Measurements from ENCODE around the gene CYP27B1. TPM values are rescaled to one million over a fixed set of nuclear protein-coding genes. Genes with fewer than 3 reads are reported as not detected.
A peak's percentile ranks its signal among the peaks of the same experiment; 100 is the strongest.

The CYP27B1 gene
- total RNA-seq, 1 experiment from 2014 or later, result 1.8 TPM

DNA sequence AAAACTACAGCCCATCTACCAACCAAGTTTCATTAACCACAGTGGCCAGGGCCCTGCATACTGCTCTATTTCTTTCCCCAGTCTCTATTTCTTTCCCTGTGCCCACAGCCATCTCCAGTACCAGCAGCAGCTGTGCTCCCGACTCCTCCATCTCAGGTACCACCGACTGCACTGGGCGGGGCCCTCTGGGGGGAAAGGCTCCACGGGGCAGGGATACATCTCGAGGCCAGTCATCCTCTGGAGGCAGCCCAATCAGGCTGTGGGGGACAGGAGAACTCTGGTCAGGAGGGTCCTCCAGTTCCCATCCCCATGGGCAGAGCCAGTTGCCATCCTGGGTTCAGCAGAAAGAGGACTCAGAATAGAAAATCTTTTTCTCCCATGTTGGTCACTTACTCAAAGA is 17.8 kb downstream of the CYP27B1 start:
- intact Hi-C loops (cut with micrococcal nuclease; ENCODE audit: unreplicated experiment), result no loop called here
- Mint-ChIP-seq H3K27ac (ENCODE audit: unreplicated experiment) (no peak overlapping the region), H3K9me3 (ENCODE audit: low read depth, unreplicated experiment) (no peaks in the 10 kb centered on the region), H3K4me3 (ENCODE audit: low read depth, unreplicated experiment) (no peak overlapping the region), H3K27me3 (ENCODE audit: unreplicated experiment) (no peaks in the 10 kb centered on the region), H3K4me1 (ENCODE audit: low read depth, unreplicated experiment) (peaks cover 57% of the 10 kb centered on the region), H3K36me3 (ENCODE audit: insufficient read depth, unreplicated experiment) (peaks cover 81% of the 10 kb centered on the region)
- no peak for DNase-seq
- TF ChIP-seq, protein P1, sequence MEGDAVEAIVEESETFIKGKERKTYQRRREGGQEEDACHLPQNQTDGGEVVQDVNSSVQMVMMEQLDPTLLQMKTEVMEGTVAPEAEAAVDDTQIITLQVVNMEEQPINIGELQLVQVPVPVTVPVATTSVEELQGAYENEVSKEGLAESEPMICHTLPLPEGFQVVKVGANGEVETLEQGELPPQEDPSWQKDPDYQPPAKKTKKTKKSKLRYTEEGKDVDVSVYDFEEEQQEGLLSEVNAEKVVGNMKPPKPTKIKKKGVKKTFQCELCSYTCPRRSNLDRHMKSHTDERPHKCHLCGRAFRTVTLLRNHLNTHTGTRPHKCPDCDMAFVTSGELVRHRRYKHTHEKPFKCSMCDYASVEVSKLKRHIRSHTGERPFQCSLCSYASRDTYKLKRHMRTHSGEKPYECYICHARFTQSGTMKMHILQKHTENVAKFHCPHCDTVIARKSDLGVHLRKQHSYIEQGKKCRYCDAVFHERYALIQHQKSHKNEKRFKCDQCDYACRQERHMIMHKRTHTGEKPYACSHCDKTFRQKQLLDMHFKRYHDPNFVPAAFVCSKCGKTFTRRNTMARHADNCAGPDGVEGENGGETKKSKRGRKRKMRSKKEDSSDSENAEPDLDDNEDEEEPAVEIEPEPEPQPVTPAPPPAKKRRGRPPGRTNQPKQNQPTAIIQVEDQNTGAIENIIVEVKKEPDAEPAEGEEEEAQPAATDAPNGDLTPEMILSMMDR (IDR thresholded peaks at IDR 0.05; ENCODE audit: unreplicated experiment), result no peak
- CTCF ChIA-PET, result interaction anchor here (0.7 kb wide), 1 partner anchor 500 kb away, joined by 6 read pairs; no protein-coding TSS in a partner anchor
- no TSS peak for BruUV-seq (replicated peaks)

DNA sequence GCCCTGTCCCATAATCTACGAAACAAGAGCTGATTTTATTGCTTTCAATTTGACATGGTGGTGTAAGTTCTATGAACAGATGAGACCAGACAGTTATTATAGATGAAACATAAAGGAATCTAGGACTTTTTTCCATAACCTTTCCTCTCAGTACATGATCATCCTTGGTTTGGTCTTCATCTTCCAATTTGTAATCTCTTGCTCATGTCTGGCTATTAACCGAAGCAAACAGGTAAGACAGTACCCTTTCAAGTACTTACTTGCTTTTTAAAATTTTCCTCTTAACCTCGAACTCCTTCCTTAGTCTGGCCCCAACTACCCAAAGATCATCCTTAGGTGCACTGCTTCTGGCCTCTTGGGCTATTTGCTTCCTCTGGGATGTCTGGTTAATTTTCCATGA is 20.9 kb downstream of the CYP27B1 start:
- TF ChIP-seq, protein P1 (IDR thresholded peaks at IDR 0.05; ENCODE audit: unreplicated experiment), result no peak
- H3K4me3 Mint-ChIP-seq (ENCODE audit: low read depth, unreplicated experiment), result peak overlapping the region; percentile 93
- intact Hi-C loops (cut with micrococcal nuclease; ENCODE audit: unreplicated experiment), result no loop called here
- BruUV-seq (replicated peaks), result no TSS peak
- CTCF ChIA-PET, result no interaction called here
- H3K4me1 Mint-ChIP-seq (ENCODE audit: low read depth, unreplicated experiment), result peaks cover 38% of the 10 kb centered on the region
- peaks cover 16% of the 10 kb centered on the region for H3K27me3 Mint-ChIP-seq (ENCODE audit: unreplicated experiment)
- H3K9me3 Mint-ChIP-seq (ENCODE audit: low read depth, unreplicated experiment), result no peaks in the 10 kb centered on the region
- H3K27ac Mint-ChIP-seq (ENCODE audit: unreplicated experiment), result peak overlapping the region; percentile 99
- no peak for DNase-seq
- peaks cover 66% of the 10 kb centered on the region for H3K36me3 Mint-ChIP-seq (ENCODE audit: insufficient read depth, unreplicated experiment)

DNA sequence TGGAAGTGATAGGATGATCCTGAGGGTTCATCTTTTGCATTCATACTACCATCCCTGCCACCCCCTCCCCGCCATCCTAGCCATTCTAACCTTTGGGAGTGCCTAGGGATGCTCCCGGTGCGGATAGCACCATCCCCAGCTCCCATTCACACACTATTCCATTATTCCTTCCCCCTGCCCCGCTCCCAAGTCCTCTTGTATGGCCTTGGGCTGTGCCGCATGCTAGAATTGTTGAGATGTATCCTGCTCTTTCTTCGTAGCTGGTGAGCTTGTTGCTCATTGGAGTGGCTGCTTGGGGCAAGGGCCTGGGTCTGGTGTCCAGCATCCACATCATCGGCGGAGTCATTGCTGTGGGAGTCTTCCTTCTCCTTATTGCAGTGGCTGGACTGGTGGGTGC is 21.4 kb downstream of the CYP27B1 start:
- CTCF ChIA-PET, result interaction anchor here (0.7 to 1.8 kb wide), 5 partner anchors 9 to 162 kb away, joined by 3 to 8 read pairs (median 4); no protein-coding TSS in a partner anchor
- TF ChIP-seq, protein P1 (IDR thresholded peaks at IDR 0.05; ENCODE audit: unreplicated experiment), result no peak
- peaks cover 21% of the 10 kb centered on the region for H3K27me3 Mint-ChIP-seq (ENCODE audit: unreplicated experiment)
- intact Hi-C loops (cut with micrococcal nuclease; ENCODE audit: unreplicated experiment), result no loop called here
- no peak for DNase-seq
- H3K4me3 Mint-ChIP-seq (ENCODE audit: low read depth, unreplicated experiment), result peak overlapping the region; percentile 93
- no TSS peak for BruUV-seq (replicated peaks)
- H3K4me1 Mint-ChIP-seq (ENCODE audit: low read depth, unreplicated experiment), result peaks cover 35% of the 10 kb centered on the region
- peaks cover 61% of the 10 kb centered on the region for H3K36me3 Mint-ChIP-seq (ENCODE audit: insufficient read depth, unreplicated experiment)
- no peaks in the 10 kb centered on the region for H3K9me3 Mint-ChIP-seq (ENCODE audit: low read depth, unreplicated experiment)
- peak overlapping the region; percentile 99 for H3K27ac Mint-ChIP-seq (ENCODE audit: unreplicated experiment)

DNA sequence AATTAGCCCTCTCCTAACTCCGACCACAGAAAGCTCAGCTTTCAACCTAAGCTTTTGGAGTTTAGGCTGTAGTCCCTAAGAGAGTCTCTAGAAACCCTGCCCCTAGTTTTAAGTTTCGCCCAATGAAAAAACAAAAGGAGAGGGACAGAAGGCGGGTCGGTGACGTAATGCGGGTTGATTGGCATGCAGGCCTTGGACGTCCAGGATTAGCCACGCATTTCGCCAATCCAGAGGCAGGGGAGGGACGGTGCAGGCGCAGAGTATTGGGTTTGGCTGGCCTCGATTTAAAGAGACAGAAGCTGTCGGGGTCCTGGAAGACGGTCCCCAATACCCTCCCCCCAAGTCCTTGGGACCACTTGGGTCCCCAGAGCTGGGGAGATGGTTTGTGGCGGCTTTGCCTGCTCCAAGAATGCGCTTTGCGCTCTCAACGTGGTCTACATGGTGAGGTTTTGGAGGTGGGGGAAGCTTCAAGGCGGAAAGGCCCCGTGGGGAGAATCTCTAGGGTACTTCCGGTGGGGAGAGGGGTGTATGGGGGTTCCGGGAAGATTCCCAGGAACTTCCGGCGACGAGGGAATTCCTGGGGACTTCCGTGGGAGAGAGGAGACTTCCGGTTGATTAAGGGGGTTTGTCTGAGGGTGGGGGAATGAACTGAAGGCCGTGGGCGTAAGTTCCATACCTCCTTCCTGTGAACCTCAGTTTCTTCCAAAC is 21.9 kb downstream of the CYP27B1 start, which contains the start of gene TSPAN31:
Gene TSPAN31, plus strand, starts transcription at position 263 of the 708 bp plus-strand sequence. Its CDS starts 116 bp downstream, at position 379.
- TF ChIP-seq, protein P1 (IDR thresholded peaks at IDR 0.05; ENCODE audit: unreplicated experiment), result no peak
- DNase-seq, result peak; percentile 97
- Mint-ChIP-seq H3K27ac (ENCODE audit: unreplicated experiment) (peak within 1 kb of the TSS; percentile 99), H3K27me3 (ENCODE audit: unreplicated experiment) (peaks cover 27% of the 10 kb centered on the region), H3K4me3 (ENCODE audit: low read depth, unreplicated experiment) (peak within 1 kb of the TSS; percentile 93), H3K4me1 (ENCODE audit: low read depth, unreplicated experiment) (peaks cover 35% of the 10 kb centered on the region), H3K9me3 (ENCODE audit: low read depth, unreplicated experiment) (no peaks in the 10 kb centered on the region), H3K36me3 (ENCODE audit: insufficient read depth, unreplicated experiment) (peaks cover 57% of the 10 kb centered on the region)
- CTCF ChIA-PET, result interaction anchor here (0.7 to 1.8 kb wide), 7 partner anchors 9 to 161 kb away, joined by 3 to 8 read pairs (median 4); no protein-coding TSS in a partner anchor
- intact Hi-C loops (cut with micrococcal nuclease; ENCODE audit: unreplicated experiment), result no loop called here
- no TSS peak for BruUV-seq (replicated peaks)

Data from Calu3 (cell line).